Lower leg skin (tissue), 3 donors: Measurements from ENCODE around the gene OR51F2.

Source experiments
- POLR2A ChIP-seq, 2 donors: fragments of 450-650 bp; IDR thresholded peaks; one replicate each; pipeline ENCODE4 v1.6.1; 2016 to 2017; ENCODE audit warnings: antibody characterized with exemption in 2 of 2, mild to moderate bottlenecking in 1 of 2, moderate library complexity in 1 of 2
- TF ChIP-seq, protein P1 (sequence below), 3 donors: fragments of 450-650 bp; IDR thresholded peaks; one replicate each; pipeline ENCODE4 v1.5.1; 2016; ENCODE audit warnings: antibody characterized with exemption in 3 of 3, mild to moderate bottlenecking in 3 of 3, moderate library complexity in 2 of 3

DNA sequence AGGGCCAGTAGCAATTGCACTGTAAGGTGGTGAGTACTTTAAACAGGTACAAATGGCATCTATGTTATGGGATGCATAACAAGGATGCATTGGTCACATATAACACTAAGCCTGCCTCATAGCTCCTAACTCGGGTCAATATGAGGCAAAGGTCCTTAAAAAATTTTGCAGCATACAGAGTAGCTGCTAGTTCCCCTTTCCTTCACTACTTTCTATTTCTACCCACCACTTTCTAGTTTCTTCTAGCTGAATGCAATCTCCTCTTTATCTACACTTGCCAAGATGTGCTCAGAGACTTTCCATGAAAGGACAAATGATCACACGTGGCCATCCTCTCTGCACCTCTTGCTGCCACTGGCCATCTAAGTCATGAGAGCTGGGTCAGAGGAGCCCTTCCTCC, 9.8 kb downstream of the OR51F2 start:
- TF ChIP-seq, protein P1, sequence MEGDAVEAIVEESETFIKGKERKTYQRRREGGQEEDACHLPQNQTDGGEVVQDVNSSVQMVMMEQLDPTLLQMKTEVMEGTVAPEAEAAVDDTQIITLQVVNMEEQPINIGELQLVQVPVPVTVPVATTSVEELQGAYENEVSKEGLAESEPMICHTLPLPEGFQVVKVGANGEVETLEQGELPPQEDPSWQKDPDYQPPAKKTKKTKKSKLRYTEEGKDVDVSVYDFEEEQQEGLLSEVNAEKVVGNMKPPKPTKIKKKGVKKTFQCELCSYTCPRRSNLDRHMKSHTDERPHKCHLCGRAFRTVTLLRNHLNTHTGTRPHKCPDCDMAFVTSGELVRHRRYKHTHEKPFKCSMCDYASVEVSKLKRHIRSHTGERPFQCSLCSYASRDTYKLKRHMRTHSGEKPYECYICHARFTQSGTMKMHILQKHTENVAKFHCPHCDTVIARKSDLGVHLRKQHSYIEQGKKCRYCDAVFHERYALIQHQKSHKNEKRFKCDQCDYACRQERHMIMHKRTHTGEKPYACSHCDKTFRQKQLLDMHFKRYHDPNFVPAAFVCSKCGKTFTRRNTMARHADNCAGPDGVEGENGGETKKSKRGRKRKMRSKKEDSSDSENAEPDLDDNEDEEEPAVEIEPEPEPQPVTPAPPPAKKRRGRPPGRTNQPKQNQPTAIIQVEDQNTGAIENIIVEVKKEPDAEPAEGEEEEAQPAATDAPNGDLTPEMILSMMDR (IDR thresholded peaks at IDR 0.05), result no peak
- TF ChIP-seq POLR2A (IDR thresholded peaks at IDR 0.05), result no peak
